HG03575 (cell line): ENCODE measurements around the gene C1orf53.
"Not testable (repeated sequence)": the region's sequence is repeated elsewhere in the genome, so short reads cannot be mapped to it uniquely, and the experiment has no call there.

Experiments
- ATAC-seq: cut with Tn5 transposase; IDR thresholded peaks from one replicate; pipeline ENCODE4 v1.9.1; 2021; ENCODE audit not compliant: unreplicated experiment, insufficient number of reproducible peaks, low FRiP score; ENCODE audit errors: extremely low read depth

Gene C1orf53

DNA sequence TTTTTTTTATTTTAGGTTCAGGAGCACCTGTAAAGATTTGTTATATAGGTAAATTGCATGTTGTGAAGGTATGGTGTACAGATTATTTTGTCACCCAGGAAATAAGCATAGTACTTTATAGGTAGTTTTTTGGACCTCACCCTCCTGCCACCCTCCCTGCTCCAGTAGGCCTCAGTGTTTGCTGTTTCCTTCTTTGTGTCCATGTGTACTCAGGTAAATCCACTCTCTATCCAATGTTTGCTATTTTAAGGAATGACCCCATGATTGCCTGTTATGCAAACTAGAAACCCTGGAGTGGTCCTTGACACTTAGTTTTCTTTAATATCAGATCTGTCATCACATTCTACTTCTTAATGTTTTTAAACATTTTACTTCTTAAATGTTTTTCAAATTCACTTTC is 48.7 kb downstream of the C1orf53 start:
- no peak for ATAC-seq

DNA sequence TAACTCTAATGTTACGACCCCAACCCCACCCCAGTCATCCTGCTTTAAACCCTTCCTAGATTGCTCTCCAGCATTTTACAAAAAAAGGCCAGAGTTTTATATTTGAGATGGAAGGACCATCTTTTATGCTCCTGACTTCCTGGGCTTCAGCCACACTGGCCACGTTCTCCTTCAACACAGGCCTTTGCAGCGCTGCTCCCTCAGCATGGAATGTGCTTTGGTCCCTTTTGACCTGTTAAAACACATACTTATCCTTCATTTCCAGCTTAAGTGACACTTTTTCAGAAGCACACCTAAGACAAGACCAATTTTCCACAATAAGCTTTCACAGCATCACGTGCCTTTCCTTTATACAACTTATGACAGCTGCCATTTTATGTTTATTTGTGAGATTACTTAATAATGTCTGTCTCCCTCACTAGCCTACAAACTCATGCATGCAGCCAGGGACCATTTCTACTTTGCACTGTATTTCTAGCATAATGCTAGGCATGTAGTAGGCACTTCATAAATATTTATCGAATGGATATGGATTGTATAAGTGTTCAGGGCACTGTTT is 49.3 kb downstream of the C1orf53 start:
- no peak for ATAC-seq

DNA sequence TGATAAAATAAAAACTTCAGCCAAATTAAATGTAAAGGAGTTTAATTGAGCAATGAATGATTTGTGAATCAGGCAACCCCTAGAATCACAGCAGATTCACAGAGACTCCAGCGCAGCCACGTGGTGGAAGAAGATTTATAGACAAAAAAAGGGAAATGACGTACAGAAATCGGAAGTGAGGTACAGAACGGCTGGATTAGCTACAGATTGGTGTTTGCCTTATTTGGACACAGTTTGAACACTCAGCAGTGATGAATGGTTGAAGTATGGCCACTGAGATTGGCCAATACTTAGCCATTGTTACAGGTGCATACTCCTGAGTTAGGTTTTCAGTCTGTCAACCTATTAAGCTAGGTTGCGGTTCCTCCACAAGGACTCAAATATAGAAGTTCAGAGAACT is 51.0 kb downstream of the C1orf53 start:
- ATAC-seq, result not testable (repeated sequence)

DNA sequence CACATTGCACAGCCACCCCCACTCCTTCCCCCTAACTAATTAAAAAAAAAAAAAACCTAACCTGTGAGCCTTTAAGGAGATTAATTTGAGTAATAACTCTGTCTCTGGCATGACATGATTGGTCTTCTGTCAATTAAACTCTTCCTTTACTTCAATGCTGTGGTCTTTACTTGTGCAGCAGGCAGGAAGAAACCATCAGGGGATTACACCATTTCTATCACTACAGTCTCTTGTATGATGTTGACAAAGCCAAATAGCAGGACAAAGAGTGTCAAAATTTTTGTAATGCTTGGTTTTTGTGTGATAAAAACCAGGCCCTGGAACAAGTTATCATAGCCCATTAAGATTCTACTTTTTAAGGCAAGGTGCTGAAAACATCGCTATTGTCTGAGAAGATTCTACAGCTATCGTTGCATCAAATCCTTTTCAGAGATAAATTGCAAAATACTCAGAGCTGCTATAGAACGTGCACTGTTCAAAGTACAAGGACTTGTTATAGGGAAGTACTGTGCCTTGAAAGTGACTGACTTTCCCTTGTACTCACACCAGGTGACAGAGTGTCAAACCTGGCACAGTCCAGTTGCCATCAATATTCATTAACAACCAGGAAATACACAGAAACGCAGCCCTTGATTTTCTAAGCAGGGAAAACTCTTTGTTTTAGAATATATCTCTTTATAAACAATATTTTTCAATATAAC is 52.4 kb downstream of the C1orf53 start:
- ATAC-seq, result no peak

DNA sequence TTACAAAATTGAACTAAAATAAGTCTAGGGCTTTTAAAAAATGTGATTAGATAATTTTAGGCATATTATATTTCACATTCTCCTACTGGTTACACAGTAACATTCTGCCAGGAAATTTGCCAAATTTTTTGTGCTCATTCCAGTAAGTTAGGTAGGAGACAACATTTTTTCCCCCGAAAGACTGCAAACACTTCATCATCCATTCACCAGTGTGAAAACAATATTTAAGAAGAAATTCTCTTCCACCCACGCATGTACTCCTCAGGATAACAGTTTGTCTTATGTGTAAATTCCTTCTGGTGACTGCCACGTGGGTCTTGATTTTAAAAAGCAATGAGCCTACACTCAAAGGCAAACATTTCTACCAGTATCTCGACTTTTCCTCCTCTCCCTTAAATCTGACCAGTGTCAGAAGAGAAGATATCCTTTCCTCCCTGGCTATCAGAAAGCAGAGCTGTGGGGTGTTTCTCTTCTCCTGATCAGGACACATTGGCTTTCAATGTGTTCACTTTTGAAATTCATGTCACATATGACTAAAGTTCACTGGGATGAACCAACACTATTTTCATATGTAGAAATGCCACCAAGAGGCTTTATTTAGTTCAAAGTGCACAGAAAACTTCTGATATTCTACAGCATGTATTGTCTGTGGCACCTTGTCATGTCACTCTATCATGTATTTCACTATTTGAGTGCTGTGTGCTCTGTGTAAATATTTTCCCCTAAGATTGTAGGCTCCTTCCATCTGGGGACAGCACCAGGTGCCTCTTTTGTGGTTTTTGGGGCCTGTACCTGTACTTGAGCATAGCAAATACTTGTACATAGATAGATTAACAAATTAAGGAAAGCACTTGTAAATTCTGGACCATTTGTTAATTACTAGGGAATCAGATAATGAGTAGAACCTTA is 53.3 kb downstream of the C1orf53 start:
- ATAC-seq, result no peak
